ENCODE data around the gene FBXO10.

DNA sequence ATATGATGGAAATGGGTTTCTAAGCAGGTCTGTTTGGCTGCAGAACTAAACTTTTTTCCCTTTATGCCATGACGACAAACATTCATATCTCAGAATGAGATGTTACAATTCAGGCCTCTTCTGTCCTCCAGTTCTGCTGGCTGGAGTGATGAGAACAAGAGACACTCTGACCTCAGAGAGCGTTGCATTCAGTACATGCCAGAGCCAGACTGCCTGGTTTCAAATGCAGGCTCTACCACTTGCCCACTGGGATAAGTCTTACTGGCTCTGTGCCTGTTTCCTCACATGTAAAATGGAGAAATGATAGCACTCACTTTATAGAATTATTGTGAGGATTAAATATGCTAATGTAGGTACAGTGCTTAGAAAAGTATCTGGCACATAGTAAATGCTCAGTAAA lies 41.0 kb upstream of the FBXO10 start:
- TF ChIP-seq, protein P1, sequence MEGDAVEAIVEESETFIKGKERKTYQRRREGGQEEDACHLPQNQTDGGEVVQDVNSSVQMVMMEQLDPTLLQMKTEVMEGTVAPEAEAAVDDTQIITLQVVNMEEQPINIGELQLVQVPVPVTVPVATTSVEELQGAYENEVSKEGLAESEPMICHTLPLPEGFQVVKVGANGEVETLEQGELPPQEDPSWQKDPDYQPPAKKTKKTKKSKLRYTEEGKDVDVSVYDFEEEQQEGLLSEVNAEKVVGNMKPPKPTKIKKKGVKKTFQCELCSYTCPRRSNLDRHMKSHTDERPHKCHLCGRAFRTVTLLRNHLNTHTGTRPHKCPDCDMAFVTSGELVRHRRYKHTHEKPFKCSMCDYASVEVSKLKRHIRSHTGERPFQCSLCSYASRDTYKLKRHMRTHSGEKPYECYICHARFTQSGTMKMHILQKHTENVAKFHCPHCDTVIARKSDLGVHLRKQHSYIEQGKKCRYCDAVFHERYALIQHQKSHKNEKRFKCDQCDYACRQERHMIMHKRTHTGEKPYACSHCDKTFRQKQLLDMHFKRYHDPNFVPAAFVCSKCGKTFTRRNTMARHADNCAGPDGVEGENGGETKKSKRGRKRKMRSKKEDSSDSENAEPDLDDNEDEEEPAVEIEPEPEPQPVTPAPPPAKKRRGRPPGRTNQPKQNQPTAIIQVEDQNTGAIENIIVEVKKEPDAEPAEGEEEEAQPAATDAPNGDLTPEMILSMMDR (IDR thresholded peaks at IDR 0.05), result no peak
- no peak for TF ChIP-seq POLR2A (IDR thresholded peaks at IDR 0.05)

All from tibial nerve (tissue), 3 donors.